H9 (cell line): ENCODE measurements around the gene PARP1. TPM values are rescaled to one million over a fixed set of nuclear protein-coding genes. Genes with fewer than 3 reads are reported as not detected.

Experiments
- DNase-seq: peaks from one replicate; pipeline ENCODE4 v3.0.0-alpha.2; 2017
- H2AFZ ChIP-seq: one replicate; pipeline ENCODE4 v1.6.1; 2013; ENCODE audit warnings: mild to moderate bottlenecking, low read length, control low read depth, moderate library complexity
- H2AK5ac ChIP-seq: 2 replicates; pipeline ENCODE4 v1.6.1; 2013; ENCODE audit warnings: low read length, control low read depth, mixed read lengths; ENCODE audit not compliant: insufficient read length
- H2BK120ac ChIP-seq: one replicate; pipeline ENCODE4 v1.6.1; 2013; ENCODE audit warnings: low read depth, mild to moderate bottlenecking, low read length, control low read depth, inconsistent platforms; ENCODE audit not compliant: poor library complexity, severe bottlenecking
- H2BK12ac ChIP-seq: 2 replicates; pipeline ENCODE4 v1.6.1; 2013; ENCODE audit warnings: low read length, control low read depth, mixed read lengths, low read depth; ENCODE audit not compliant: insufficient read length
- H2BK15ac ChIP-seq: 2 replicates; pipeline ENCODE4 v1.6.1; 2013; ENCODE audit warnings: low read depth, low read length, control low read depth
- H2BK20ac ChIP-seq: one replicate; pipeline ENCODE4 v1.6.1; 2013; ENCODE audit warnings: low read depth, mild to moderate bottlenecking, low read length, control low read depth, inconsistent platforms; ENCODE audit not compliant: poor library complexity, severe bottlenecking
- H2BK5ac ChIP-seq: 2 replicates; pipeline ENCODE4 v1.6.1; 2013; ENCODE audit warnings: low read length, control low read depth, mixed read lengths; ENCODE audit not compliant: insufficient read length
- H3K14ac ChIP-seq: 2 replicates; pipeline ENCODE4 v1.6.1; 2013; ENCODE audit warnings: low read length, control low read depth; ENCODE audit not compliant: insufficient read depth
- H3K18ac ChIP-seq: 2 replicates; pipeline ENCODE4 v1.6.1; 2013; ENCODE audit warnings: low read depth, mild to moderate bottlenecking, mixed read lengths, low read length, control low read depth; ENCODE audit not compliant: insufficient read length
- H3K23ac ChIP-seq: 2 replicates; pipeline ENCODE4 v1.6.1; 2013; ENCODE audit warnings: low read length, control low read depth, mixed read lengths, low read depth; ENCODE audit not compliant: insufficient read length
- H3K23me2 ChIP-seq: 2 replicates; pipeline ENCODE4 v1.6.1; 2013; ENCODE audit warnings: low read depth, mild to moderate bottlenecking, mixed read lengths, low read length, control low read depth; ENCODE audit not compliant: insufficient read length, poor library complexity, severe bottlenecking
- H3K27ac ChIP-seq: 2 replicates; pipeline ENCODE4 v1.5.1; 2013; ENCODE audit warnings: low read length, control low read depth, mixed read lengths, low read depth; ENCODE audit not compliant: insufficient read length
- H3K27me3 ChIP-seq: 2 replicates; pipeline ENCODE4 v1.6.1; 2013; ENCODE audit warnings: low read length, control low read depth, inconsistent platforms; ENCODE audit not compliant: insufficient read depth
- H3K4ac ChIP-seq: 2 replicates; pipeline ENCODE4 v1.6.1; 2013; ENCODE audit warnings: low read depth, mild to moderate bottlenecking, control low read depth, inconsistent platforms, low read length, moderate library complexity
- H3K4me1 ChIP-seq: 2 replicates; pipeline ENCODE4 v1.6.1; 2013; ENCODE audit warnings: low read length, control low read depth, inconsistent platforms; ENCODE audit not compliant: insufficient read depth
- H3K4me2 ChIP-seq: 2 replicates; pipeline ENCODE4 v1.6.1; 2013; ENCODE audit warnings: low read length, control low read depth, mixed read lengths; ENCODE audit not compliant: insufficient read length, insufficient read depth
- H3K56ac ChIP-seq: 2 replicates; pipeline ENCODE4 v1.6.1; 2013; ENCODE audit warnings: low read depth, mild to moderate bottlenecking, mixed read lengths, low read length, control low read depth; ENCODE audit not compliant: insufficient read length
- H3K79me1 ChIP-seq: 2 replicates; pipeline ENCODE4 v1.6.1; 2013; ENCODE audit warnings: low read depth, mild to moderate bottlenecking, moderate library complexity, low read length, control low read depth, inconsistent platforms; ENCODE audit not compliant: insufficient read depth, poor library complexity, severe bottlenecking
- H3K79me2 ChIP-seq: 2 replicates; pipeline ENCODE4 v1.6.1; 2013; ENCODE audit warnings: low read length, control low read depth, inconsistent platforms; ENCODE audit not compliant: insufficient read depth
- H3K9ac ChIP-seq: 2 replicates; pipeline ENCODE4 v1.6.1; 2013; ENCODE audit warnings: low read length, control low read depth, mixed read lengths; ENCODE audit not compliant: insufficient read length; ENCODE audit errors: extremely low read depth
- H3K9me3 ChIP-seq: one replicate; pipeline ENCODE4 v1.6.1; 2013; ENCODE audit warnings: low read depth, low read length, inconsistent platforms; ENCODE audit not compliant: control insufficient read depth
- H3T11ph ChIP-seq: one replicate; pipeline ENCODE4 v1.6.1; 2013; ENCODE audit warnings: mild to moderate bottlenecking, low read length, control low read depth, inconsistent platforms
- H4K20me1 ChIP-seq: one replicate; pipeline ENCODE4 v1.6.1; 2013; ENCODE audit not compliant: control insufficient read depth, insufficient read length, insufficient read depth
- H4K5ac ChIP-seq: 2 replicates; pipeline ENCODE4 v1.6.1; 2013; ENCODE audit warnings: low read depth, mild to moderate bottlenecking, mixed read lengths, low read length, control low read depth; ENCODE audit not compliant: insufficient read length
- H4K8ac ChIP-seq: replicated peaks from 2 replicates; pipeline ENCODE4 v1.6.1; 2013; ENCODE audit warnings: low read length, control low read depth, mixed read lengths, low read depth; ENCODE audit not compliant: insufficient read length
- H4K91ac ChIP-seq: 2 replicates; pipeline ENCODE4 v1.6.1; 2013; ENCODE audit warnings: low read depth, mild to moderate bottlenecking, moderate library complexity, mixed read lengths, low read length, control low read depth; ENCODE audit not compliant: insufficient read length
- H3K27ac Mint-ChIP-seq, 3 experiments: 2 replicates in 2 of 3; 3 replicates in 1 of 3; pipeline ENCODE4 v1.8.0; 2020 to 2021; ENCODE audit warnings: mixed read lengths in 3 of 3, mild to moderate bottlenecking in 1 of 3, moderate library complexity in 1 of 3
- H3K27me3 Mint-ChIP-seq: 2 replicates; pipeline ENCODE4 v1.8.0; 2021; ENCODE audit warnings: low read depth, mild to moderate bottlenecking, moderate library complexity, mixed read lengths
- H3K36me3 Mint-ChIP-seq, 3 experiments: 2 replicates in 2 of 3; 3 replicates in 1 of 3; pipeline ENCODE4 v1.8.0; 2020 to 2021; ENCODE audit warnings: low read depth in 3 of 3, mixed read lengths in 3 of 3; ENCODE audit not compliant: insufficient read depth in 1 of 3
- H3K4me1 Mint-ChIP-seq, 2 experiments: 2 replicates each; pipeline ENCODE4 v1.8.0; 2020; ENCODE audit warnings: mixed read lengths in 2 of 2
- H3K4me3 Mint-ChIP-seq, 2 experiments: 2 replicates in 1 of 2; 3 replicates in 1 of 2; pipeline ENCODE4 v1.8.0; 2020 to 2021; ENCODE audit warnings: mild to moderate bottlenecking in 2 of 2, mixed read lengths in 2 of 2, moderate library complexity in 1 of 2
- H3K9me3 Mint-ChIP-seq, 2 experiments: 2 replicates in 1 of 2; 3 replicates in 1 of 2; pipeline ENCODE4 v1.8.0; 2020; ENCODE audit warnings: mild to moderate bottlenecking in 2 of 2, mixed read lengths in 2 of 2, moderate library complexity in 1 of 2
- CTCF ChIP-seq: fragments of 200-600 bp; sonication (generic); conservative IDR thresholded peaks from 3 replicates; pipeline ENCODE4 v1.8.0; 2021; ENCODE audit warnings: antibody characterized with exemption, mild to moderate bottlenecking
- WGBS: extraction: QIAGEN DNeasy Blood & Tissue Kit; methylation state at CpG from one replicate; pipeline ENCODE4 v1.1.7; 2013; ENCODE audit warnings: missing lambda C conversion rate, low lambda C conversion rate, mixed read lengths; ENCODE audit not compliant: insufficient read length; ENCODE audit errors: extremely low coverage; 5-methylcytosine and 5-hydroxymethylcytosine counted together
- total RNA-seq: library from RNA; stranded (reverse); gene quantifications from 2 replicates; pipeline ENCODE4 v1.2.1, GENCODE V29; 2021

The PARP1 gene
- total RNA-seq, 1 experiment from 2014 or later, result 337 TPM

GRCh38 chr1:226422478-226422877, 14.6 kb upstream of the PARP1 start:
- no peak overlapping the region for H3K9ac ChIP-seq
- no peak overlapping the region for H3K18ac ChIP-seq
- H3K23me2 ChIP-seq, result no peaks in the 10 kb centered on the region
- H3K4me3 Mint-ChIP-seq, result no peak overlapping the region
- no peak overlapping the region for H3K56ac ChIP-seq
- H2BK15ac ChIP-seq, result no peak overlapping the region
- no peaks in the 10 kb centered on the region for H3K27me3 ChIP-seq
- H2AFZ ChIP-seq, result no peak overlapping the region
- H3K4me1 ChIP-seq, result no peaks in the 10 kb centered on the region
- no peak overlapping the region for H2BK20ac ChIP-seq
- H3K27ac Mint-ChIP-seq, result no peak overlapping the region
- no peak overlapping the region for H4K8ac ChIP-seq
- H4K5ac ChIP-seq, result no peak overlapping the region
- H4K20me1 ChIP-seq, result no peaks in the 10 kb centered on the region
- H3K4ac ChIP-seq, result no peak overlapping the region
- no peak for DNase-seq
- H3K36me3 Mint-ChIP-seq, result no peaks in the 10 kb centered on the region
- H3K27me3 Mint-ChIP-seq, result peaks cover 1% of the 10 kb centered on the region; the same call in 1 of the 2 replicates
- H3K9me3 Mint-ChIP-seq, result no peaks in the 10 kb centered on the region
- no peak overlapping the region for H3K4me2 ChIP-seq
- H2AK5ac ChIP-seq, result no peak overlapping the region
- no peak overlapping the region for H3T11ph ChIP-seq
- H2BK5ac ChIP-seq, result no peak overlapping the region
- H3K79me2 ChIP-seq, result no peaks in the 10 kb centered on the region
- no peaks in the 10 kb centered on the region for H3K9me3 ChIP-seq
- H3K27ac ChIP-seq, result no peak overlapping the region
- no peak overlapping the region for H2BK120ac ChIP-seq
- WGBS, result no CpG with 5 or more reads among the region's 6 CpGs
- H2BK12ac ChIP-seq, result no peak overlapping the region
- H3K23ac ChIP-seq, result no peak overlapping the region
- TF ChIP-seq CTCF, result no peak
- no peaks in the 10 kb centered on the region for H3K79me1 ChIP-seq
- H4K91ac ChIP-seq, result no peak overlapping the region
- no peak overlapping the region for H3K14ac ChIP-seq
- peaks cover 11 to 15% of the 10 kb centered on the region in 2 experiments for H3K4me1 Mint-ChIP-seq
